Activated naive CD8-positive, alpha-beta T cell (primary cell): ENCODE results near the gene TMEM223.
A peak's percentile ranks its signal among the peaks of the same experiment; 100 is the strongest.
"Not testable (repeated sequence)": the region's sequence is repeated elsewhere in the genome, so short reads cannot be mapped to it uniquely, and the experiment has no call there.

Experiments used
- H3K27ac Mint-ChIP-seq: one replicate; pipeline ENCODE4 v1.8.0; 2021; ENCODE audit warnings: mixed read lengths
- H3K27me3 Mint-ChIP-seq: one replicate; pipeline ENCODE4 v1.8.0; 2021; ENCODE audit warnings: mixed read lengths
- H3K36me3 Mint-ChIP-seq: one replicate; pipeline ENCODE4 v1.8.0; 2021; ENCODE audit warnings: mixed read lengths
- H3K4me1 Mint-ChIP-seq: one replicate; pipeline ENCODE4 v1.8.0; 2021; ENCODE audit warnings: low read depth, mixed read lengths
- H3K4me3 Mint-ChIP-seq: one replicate; pipeline ENCODE4 v1.8.0; 2021; ENCODE audit warnings: mild to moderate bottlenecking, mixed read lengths
- H3K9me3 Mint-ChIP-seq: one replicate; pipeline ENCODE4 v1.8.0; 2021; ENCODE audit warnings: low read depth, mixed read lengths

Gene TMEM223, protein sequence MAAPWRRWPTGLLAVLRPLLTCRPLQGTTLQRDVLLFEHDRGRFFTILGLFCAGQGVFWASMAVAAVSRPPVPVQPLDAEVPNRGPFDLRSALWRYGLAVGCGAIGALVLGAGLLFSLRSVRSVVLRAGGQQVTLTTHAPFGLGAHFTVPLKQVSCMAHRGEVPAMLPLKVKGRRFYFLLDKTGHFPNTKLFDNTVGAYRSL

GRCh38 chr11:62791501-62792201 lies at the start of gene TMEM223:
TMEM223 (minus strand) TSS chr11:62792006; CDS start chr11:62791994, 12 bp downstream.
- Mint-ChIP-seq H3K4me1 (peaks cover 45% of the 10 kb centered on the region), H3K27ac (peak within 1 kb of the TSS; percentile 90), H3K9me3 (no peaks in the 10 kb centered on the region)

GRCh38 chr11:62840721-62841360 lies 49.0 kb upstream of the TMEM223 start:
- not testable (repeated sequence) for H3K36me3 Mint-ChIP-seq, H3K9me3 Mint-ChIP-seq, H3K27ac Mint-ChIP-seq, H3K27me3 Mint-ChIP-seq, H3K4me3 Mint-ChIP-seq
- H3K4me1 Mint-ChIP-seq: peaks cover 33% of the 10 kb centered on the region

More at GRCh38 chr11:62791501-62792201, at the start of gene TMEM223:
- peak within 1 kb of the TSS; percentile 89 for H3K4me3 Mint-ChIP-seq
- H3K36me3 Mint-ChIP-seq: peaks cover 8% of the 10 kb centered on the region
- H3K27me3 Mint-ChIP-seq: no peaks in the 10 kb centered on the region

- H3K27me3 Mint-ChIP-seq: no peaks in the 10 kb centered on the region
Observed at GRCh38 chr11:62839050-62839945, 47.5 kb upstream of the TMEM223 start, which contains the start of gene WDR74. WDR74 (minus strand) TSS chr11:62839590; CDS start chr11:62839570, 20 bp downstream.

DNA sequence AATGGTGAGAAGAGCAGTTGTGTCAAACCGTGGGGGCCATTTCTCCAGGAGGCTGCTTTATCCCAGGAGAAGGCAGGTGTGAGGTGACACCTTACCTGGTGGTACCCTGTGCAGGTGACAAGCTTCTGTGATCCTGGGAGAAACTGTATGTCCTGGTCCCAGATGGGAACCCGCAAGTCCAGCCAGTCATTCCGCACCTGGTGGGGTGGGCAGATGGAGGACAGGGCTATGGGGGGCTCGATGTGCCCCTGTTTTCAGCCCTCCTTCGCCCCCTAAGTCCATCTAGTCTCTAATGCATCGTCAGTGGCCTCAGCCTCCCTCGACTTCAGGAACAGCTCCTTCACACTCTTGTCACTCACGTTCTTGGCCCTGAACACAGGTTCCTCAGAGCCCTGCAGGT lies 43.5 kb upstream of the TMEM223 start:
- Mint-ChIP-seq H3K36me3 (peaks cover 6% of the 10 kb centered on the region), H3K9me3 (no peaks in the 10 kb centered on the region), H3K4me1 (peaks cover 54% of the 10 kb centered on the region), H3K27me3 (no peaks in the 10 kb centered on the region), H3K4me3 (peak overlapping the region; percentile 12), H3K27ac (peak overlapping the region; percentile 64)

More at GRCh38 chr11:62839050-62839945, 47.5 kb upstream of the TMEM223 start, which contains the start of gene WDR74:
- Mint-ChIP-seq H3K27ac (no peak within 1 kb of the TSS), H3K36me3 (peaks cover 6% of the 10 kb centered on the region), H3K4me3 (no peak within 1 kb of the TSS), H3K9me3 (no peaks in the 10 kb centered on the region), H3K4me1 (peaks cover 41% of the 10 kb centered on the region)

DNA sequence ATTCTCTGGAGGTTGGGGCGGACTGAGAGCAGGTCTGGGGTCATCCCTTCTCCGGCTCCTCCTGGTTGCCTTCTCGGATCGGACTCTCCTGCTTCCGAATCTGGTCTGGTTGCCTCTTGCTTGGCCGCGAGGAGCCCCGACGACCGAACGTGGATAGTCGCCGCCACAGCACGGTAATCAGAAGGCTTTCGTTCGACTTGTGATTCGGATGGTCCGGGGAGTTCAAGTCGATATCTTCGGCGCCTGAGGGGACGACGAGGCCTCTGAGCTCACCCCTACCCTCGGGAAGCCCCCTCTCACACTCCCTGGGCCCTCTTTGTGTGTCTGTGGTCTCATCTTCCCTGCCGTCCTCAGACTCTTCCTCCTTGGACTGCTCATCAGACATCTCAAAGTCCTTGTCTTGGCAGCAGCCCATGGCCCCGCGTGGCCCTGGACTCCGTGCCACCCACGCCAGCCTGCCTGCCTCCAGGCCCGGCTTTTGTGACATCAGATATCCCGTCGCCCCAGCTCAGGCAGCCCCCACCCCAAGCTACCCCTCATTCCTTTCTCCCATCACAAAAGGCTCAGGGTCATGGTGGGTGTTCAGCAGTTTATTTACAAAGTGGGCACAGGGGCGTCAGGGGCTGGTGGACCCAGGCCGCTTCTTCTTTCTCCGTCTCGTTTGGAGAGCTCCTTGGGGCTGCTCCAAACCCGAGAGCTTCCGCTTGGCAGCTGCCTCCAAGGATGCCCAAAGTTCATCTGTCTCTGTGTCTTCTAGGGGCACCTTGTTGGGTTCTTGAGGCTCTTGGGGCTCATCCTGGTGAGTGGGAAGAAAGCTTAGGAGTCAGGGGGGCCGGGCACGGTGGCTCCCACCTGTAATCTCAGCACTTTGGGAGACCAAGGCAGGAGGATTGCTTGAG lies 40.8 kb upstream of the TMEM223 start, which contains the start of gene TEX54:
TSS of gene TEX54 (minus strand) at position 506 of the 899 bp plus-strand sequence.
- H3K27ac Mint-ChIP-seq: peak within 1 kb of the TSS; percentile 100
- H3K27me3 Mint-ChIP-seq: no peaks in the 10 kb centered on the region
- no peaks in the 10 kb centered on the region for H3K9me3 Mint-ChIP-seq
- H3K4me3 Mint-ChIP-seq: peak within 1 kb of the TSS; percentile 99
- H3K36me3 Mint-ChIP-seq: peaks cover 5% of the 10 kb centered on the region
- peaks cover 51% of the 10 kb centered on the region for H3K4me1 Mint-ChIP-seq

DNA sequence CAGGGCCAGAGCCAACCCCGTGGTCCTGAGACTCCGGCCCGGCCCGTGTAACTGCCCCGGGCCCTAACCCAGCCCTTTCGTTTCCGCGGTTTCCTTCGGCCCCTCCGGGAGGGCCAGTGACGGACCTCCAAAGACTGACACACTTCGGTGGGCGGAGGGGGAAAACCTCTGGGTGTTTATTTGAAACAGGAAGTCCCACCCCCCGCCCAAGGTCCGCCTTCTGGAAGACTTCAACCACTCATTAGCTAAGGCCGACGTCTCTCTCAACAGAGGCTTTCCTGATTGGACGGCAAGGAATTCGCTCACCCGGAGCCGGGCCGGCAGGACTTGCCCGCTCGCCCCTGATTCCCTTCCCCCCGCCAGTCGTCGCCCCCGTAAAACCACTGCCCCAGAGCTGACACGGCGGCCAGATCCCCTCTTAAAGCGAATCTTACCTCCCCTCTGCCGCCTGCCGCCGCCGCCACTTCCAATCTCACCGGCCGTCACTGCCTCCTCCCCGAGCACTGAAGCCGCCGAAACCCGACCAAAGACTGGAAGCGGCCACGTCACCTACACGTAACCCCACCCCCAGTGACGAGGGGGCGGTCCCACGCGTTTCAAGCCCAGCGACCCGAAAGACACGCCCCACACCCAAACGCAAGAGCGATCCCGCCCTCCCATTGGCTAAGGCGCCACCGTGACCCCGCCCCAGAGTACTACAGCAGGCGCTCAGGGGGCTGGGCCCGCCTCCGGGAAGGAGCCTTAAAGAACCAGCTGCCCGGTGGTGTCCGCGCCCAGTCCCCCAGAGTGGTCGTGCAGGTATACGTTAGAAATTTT lies 39.9 kb upstream of the TMEM223 start, which contains the start of gene STX5:
TSS of gene STX5 (minus strand) at position 532 of the 816 bp plus-strand sequence. CDS start 808 bp downstream, outside the sequence.
- no peaks in the 10 kb centered on the region for H3K27me3 Mint-ChIP-seq
- peak within 1 kb of the TSS; percentile 99 for H3K4me3 Mint-ChIP-seq
- peak within 1 kb of the TSS; percentile 100 for H3K27ac Mint-ChIP-seq
- peaks cover 50% of the 10 kb centered on the region for H3K4me1 Mint-ChIP-seq
- H3K36me3 Mint-ChIP-seq: peaks cover 6% of the 10 kb centered on the region
- no peaks in the 10 kb centered on the region for H3K9me3 Mint-ChIP-seq

GRCh38 chr11:62830904-62831519 lies 39.2 kb upstream of the TMEM223 start:
- Mint-ChIP-seq H3K9me3 (no peaks in the 10 kb centered on the region), H3K36me3 (peaks cover 6% of the 10 kb centered on the region), H3K27me3 (no peaks in the 10 kb centered on the region), H3K4me3 (peak overlapping the region; percentile 99), H3K27ac (peak overlapping the region; percentile 100), H3K4me1 (peaks cover 45% of the 10 kb centered on the region)

DNA sequence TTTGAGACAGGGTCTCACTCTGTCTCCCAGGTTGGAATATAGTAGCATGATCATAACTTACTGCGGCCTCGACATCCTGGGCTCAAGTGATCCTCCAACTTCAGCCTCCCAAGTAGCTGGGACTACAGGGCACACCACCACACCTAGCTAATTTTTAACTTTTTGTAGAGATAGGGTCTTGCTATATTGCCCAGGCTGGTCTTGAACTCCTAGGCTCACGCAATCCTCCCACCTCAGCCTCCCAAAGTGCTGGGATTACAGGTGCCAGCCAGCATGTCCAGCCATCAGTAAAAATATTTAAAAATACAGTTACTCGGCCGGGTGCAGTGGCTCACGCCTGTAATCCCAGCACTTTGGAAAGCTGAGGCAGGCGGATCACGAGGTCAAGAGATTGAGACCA lies 36.3 kb upstream of the TMEM223 start:
- H3K36me3 Mint-ChIP-seq, H3K27ac Mint-ChIP-seq, H3K27me3 Mint-ChIP-seq, H3K4me3 Mint-ChIP-seq, H3K9me3 Mint-ChIP-seq: not testable (repeated sequence)
- peaks cover 36% of the 10 kb centered on the region for H3K4me1 Mint-ChIP-seq

DNA sequence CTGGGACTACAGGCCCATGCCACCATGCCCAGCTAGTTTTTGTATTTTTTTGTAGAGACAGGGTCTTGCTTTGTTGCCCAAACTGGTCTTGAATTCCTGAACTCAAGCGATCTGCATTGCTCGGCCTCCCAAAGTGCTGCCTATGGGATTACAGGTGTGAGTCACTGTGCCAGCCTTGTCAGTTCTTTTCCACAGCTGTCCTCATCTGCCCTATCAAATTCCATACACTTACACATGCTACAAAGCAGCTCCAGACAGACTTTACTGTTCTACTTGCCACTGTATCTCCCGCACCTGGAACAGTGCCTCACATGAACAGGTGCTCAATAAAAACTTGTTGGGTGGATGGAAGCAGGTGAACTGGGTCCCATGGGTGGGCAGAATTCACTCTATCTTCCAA lies 31.9 kb upstream of the TMEM223 start:
- Mint-ChIP-seq H3K27ac (no peak overlapping the region), H3K36me3 (peaks cover 10% of the 10 kb centered on the region), H3K9me3 (no peaks in the 10 kb centered on the region), H3K4me3 (no peak overlapping the region), H3K27me3 (no peaks in the 10 kb centered on the region), H3K4me1 (peaks cover 17% of the 10 kb centered on the region)

DNA sequence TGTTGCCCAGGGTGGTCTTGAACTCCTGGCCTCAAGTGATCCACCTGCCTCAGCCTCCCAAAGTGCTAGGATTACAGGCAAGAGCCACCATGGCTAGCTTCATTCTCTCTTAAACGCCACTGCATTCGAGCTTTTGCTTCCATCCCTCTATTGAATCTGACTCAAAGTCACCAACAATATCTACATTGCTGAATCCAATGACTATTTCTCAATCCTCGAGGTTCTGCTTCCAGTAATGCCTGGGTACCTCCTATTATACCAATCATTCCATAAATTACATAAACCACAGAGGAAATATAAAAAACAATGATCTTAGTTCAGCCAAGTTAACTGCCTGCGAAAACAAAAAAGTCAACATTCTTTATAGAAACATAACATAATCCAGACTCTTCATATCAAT lies 25.3 kb upstream of the TMEM223 start:
- H3K9me3 Mint-ChIP-seq: no peaks in the 10 kb centered on the region
- no peaks in the 10 kb centered on the region for H3K27me3 Mint-ChIP-seq
- H3K4me3 Mint-ChIP-seq: no peak overlapping the region

DNA sequence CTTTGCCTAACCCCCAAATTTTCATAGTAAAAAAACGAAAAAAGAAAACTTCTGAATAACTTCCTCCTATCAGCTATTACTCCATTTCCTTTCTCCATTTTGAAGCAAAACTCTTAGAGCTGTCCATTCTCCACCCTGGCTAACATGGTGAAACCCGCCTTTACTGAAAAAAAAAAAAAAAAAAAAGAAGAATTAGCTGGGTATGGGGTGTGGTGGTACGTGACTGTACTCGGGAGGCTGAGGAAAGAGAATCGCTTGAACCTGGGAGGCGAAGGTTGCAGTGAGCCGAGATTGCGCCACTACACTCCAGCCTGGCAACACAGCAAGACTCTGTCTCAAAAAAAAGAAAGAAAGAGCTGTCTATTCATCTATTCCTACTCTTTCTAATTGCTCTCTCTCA lies 24.8 kb upstream of the TMEM223 start:
- H3K4me1 Mint-ChIP-seq: peaks cover 2% of the 10 kb centered on the region
- no peak overlapping the region for H3K27ac Mint-ChIP-seq
- peaks cover 2% of the 10 kb centered on the region for H3K36me3 Mint-ChIP-seq
- no peak overlapping the region for H3K4me3 Mint-ChIP-seq
- no peaks in the 10 kb centered on the region for H3K9me3 Mint-ChIP-seq
- no peaks in the 10 kb centered on the region for H3K27me3 Mint-ChIP-seq

More for the DNA sequence above, 25.3 kb upstream of the TMEM223 start:
- Mint-ChIP-seq H3K27ac (no peak overlapping the region), H3K4me1 (peaks cover 2% of the 10 kb centered on the region), H3K36me3 (peaks cover 2% of the 10 kb centered on the region)

DNA sequence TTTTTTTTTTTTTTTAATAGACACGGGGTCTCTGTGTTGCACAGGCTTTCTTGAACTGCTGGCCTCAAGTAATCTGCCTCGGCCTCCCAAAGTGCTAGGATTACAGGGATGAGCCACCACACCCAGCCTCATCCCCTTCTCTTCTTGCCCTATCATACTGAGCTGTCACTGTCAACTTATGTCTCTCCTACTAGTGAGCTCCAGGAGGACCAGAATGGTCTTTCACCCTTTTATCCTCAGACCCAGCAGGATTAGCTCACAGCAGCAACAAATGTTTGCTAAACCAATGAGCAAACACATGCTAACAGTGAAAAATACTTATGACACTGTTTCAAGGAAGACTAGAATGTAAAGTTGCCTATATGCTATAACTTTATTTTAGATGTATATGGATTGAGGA lies 19.9 kb upstream of the TMEM223 start:
- Mint-ChIP-seq H3K9me3 (no peaks in the 10 kb centered on the region), H3K27ac (peak overlapping the region; percentile 28), H3K27me3 (no peaks in the 10 kb centered on the region), H3K4me3 (no peak overlapping the region), H3K4me1 (peaks cover 6% of the 10 kb centered on the region), H3K36me3 (peaks cover 2% of the 10 kb centered on the region)
